GM12891 (cell line): ENCODE measurements around the gene ANKMY2.

Experiments
- PAX5 ChIP-seq: IDR thresholded peaks from 2 replicates; pipeline ENCODE4 v1.6.1; 2011; ENCODE audit warnings: low read length, moderate library complexity, mild to moderate bottlenecking; ENCODE audit not compliant: insufficient read depth, severe bottlenecking
- POLR2A ChIP-seq: IDR thresholded peaks from 2 replicates; pipeline ENCODE4 v1.6.1; 2011; ENCODE audit warnings: low read depth, low read length, control low read depth
- POLR2AphosphoS5 ChIP-seq: IDR thresholded peaks from 2 replicates; pipeline ENCODE4 v1.6.1; 2011; ENCODE audit warnings: low read depth, low read length, control low read depth
- POU2F2 ChIP-seq: IDR thresholded peaks from 2 replicates; pipeline ENCODE4 v1.6.1; 2011; ENCODE audit warnings: low read depth, mild to moderate bottlenecking, control low read depth, low read length, moderate library complexity
- SPI1 ChIP-seq: IDR thresholded peaks from 2 replicates; pipeline ENCODE4 v1.6.1; 2011; ENCODE audit warnings: low read depth, low read length, control low read depth
- TAF1 ChIP-seq: IDR thresholded peaks from 2 replicates; pipeline ENCODE4 v1.6.1; 2011; ENCODE audit warnings: low read depth, low read length, control low read depth

DNA sequence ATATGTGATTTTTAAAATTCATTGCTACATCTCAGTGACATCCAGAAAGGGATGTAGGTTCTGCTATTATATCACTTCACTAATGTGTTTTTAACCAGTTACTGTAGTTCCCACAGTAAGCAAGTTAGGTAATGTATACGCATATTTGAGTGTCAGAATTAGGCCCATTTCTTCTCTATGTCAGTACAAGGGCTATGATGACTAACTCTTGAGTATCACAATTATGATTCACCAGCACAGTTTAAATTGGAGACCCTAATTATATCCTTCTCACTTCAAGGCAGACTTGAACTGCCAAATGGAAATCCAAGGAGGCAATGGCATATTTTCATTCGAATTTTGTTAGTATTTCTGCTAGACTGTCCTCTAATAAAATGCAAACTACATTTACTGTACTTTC, 24.0 kb upstream of the ANKMY2 start:
- no peak for TF ChIP-seq POLR2A
- TF ChIP-seq POLR2AphosphoS5 = no peak
- no peak for TF ChIP-seq SPI1
- no peak for TF ChIP-seq TAF1
- no peak for TF ChIP-seq POU2F2
- TF ChIP-seq PAX5 = no peak
